ENCODE results near the gene GPR26. TPM values are rescaled to one million over a fixed set of nuclear protein-coding genes. Genes with fewer than 3 reads are reported as not detected.

The GPR26 gene
- polyA plus RNA-seq, 4 donors: 0.03 TPM; not detected in 3

Other genes with a start within 250 kb of the GPR26 start
- gene CPXM2, start 225.5 kb downstream of the GPR26 start, polyA plus RNA-seq (ENCODE audit: insufficient read length in 4 of 4): 1 to 10 TPM; 1.9 to 5.8 (median 5.3) TPM